GM21367 (cell line): ENCODE measurements around the gene IFNA10.
A peak's percentile ranks its signal among the peaks of the same experiment; 100 is the strongest.
"Not testable (repeated sequence)": the region's sequence is repeated elsewhere in the genome, so short reads cannot be mapped to it uniquely, and the experiment has no call there.

Source experiments
- ATAC-seq: cut with Tn5 transposase; IDR thresholded peaks from one replicate; pipeline ENCODE4 v1.9.1; 2021; ENCODE audit not compliant: unreplicated experiment

The IFNA10 gene

DNA sequence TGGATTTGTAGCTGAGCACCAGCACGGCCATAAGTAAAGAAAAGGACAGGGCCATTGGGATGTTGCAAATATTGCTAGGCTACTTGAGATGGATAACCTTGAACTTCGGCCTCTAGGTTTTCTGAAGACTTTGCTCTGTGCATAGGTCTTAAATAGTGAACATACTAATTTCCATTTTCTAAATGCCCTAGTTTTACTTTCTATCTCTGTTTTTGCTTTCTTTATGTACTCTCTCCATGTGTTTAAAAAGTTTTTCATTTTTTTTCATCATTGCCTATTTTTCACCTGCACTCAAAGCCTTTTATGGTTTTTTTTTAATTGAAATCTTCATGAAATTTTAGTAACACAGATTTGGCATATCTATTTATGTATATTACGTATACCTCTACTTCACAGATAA, at the start of gene IFNA10:
IFNA10 (minus strand) TSS at position 101 of the 400 bp plus-strand sequence; CDS start at position 55, 46 bp downstream.
- ATAC-seq, result not testable (repeated sequence)

- no peak for ATAC-seq
These were observed 48.7 kb upstream of the IFNA10 start for GRCh38 chr9:21255538-21256212.

- peak; percentile 72 for ATAC-seq
These were observed 46.0 kb upstream of the IFNA10 start for GRCh38 chr9:21252721-21253547.

GRCh38 chr9:21251638-21252037, 44.7 kb upstream of the IFNA10 start:
- no peak for ATAC-seq

DNA sequence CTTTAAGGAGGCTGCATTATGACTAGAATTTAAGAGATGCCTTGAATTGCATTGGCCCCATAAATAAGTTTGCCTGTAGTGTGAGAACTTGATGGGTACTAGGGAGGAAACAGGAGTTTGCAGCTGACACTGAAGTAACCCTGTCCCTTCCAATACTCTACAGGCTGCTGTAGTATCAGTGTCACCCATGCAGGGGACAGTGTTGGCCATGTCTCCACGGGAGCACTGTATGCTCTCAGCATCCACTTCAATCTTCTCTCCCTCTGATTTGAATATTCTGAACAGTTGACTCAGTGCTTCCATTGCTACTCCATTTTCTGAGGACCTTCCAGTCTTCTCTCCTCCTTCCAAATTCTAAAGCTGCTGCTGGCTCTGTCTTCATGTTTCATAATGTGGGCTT, 44.2 kb upstream of the IFNA10 start:
- no peak for ATAC-seq

DNA sequence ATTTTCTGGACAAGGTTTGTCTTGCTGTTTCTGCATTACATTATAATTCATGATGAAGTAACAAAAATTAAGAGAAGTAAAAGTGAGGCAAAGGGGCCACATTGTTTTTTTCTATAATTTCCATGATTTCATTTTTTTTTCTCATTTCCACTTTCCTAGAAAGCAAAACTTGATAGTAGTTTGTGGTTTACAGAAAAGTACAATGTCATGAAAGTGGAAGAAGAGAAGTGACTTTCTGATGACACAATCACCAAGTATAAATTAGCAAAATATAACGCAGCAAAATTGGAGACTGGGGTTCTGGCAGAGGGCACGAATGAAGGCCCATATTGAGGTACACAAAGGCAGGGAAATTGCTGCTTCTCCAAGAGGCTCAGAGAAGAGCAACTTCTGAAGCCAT, 37.9 kb upstream of the IFNA10 start:
- ATAC-seq, result no peak

DNA sequence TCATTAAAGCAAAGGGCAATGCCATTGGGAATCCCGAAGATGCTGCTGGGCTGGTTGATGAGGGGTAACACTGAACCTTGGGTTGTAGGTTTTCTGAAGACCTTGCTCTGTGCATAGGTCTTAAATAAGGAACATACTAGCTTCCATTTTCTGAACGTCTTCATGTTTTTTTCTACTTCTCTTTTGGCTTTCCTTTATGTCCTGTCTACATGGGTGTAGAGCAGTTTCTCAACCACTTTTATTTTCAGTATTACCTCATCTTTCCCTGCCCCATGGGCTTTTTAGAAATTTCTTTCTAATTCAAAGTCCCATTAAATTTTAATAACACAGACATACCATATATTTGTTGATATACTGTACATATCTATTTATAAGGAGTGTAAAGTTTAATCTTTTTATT, 33.0 kb upstream of the IFNA10 start, which contains the start of gene IFNA14:
IFNA14 (minus strand) TSS at position 95 of the 400 bp plus-strand sequence; CDS start at position 25, 70 bp downstream.
- no peak for ATAC-seq

- not testable (repeated sequence) for ATAC-seq
These were observed 29.4 kb upstream of the IFNA10 start for GRCh38 chr9:21236360-21236714.

DNA sequence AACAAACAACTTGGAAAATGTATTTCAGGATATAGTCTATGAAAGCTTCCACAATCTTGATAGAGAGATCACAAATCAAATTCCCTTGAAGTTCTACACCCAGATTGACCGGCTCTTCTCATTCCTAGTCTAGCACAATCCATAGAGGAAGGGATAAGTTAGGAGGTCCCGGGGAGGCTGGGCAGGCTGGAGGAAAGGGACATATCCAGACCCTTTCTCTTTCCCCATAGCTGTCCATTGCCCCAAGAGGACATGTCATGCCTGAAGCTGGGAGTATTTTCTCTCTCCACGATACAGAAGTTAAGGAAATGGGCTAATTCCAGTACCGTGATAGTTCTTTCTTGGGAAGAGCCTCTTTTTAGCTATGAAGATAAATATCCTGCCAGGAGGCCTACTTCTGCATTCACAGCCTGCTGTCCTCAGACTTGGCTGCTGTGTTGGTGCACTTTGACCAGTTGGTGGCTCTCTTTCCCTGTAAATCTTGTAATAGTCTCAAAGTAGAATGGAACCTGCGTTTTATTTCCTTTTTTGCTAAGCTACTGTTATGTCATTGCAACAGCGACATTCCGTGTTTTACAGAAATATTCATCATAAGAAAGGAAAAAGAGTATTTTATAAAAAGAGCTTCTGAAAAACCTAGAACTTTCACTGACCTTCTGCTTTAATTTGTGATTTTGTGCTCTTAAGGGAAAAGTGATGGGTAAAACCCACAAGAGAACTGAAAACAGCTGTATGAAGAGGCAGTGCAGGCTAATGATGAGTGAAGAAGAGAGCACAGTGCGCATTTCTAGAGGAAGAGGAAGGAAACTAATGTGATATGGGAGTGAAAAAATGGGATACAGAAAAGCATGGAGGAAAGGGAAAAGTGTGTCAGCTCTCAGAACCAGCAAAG, 28.8 kb upstream of the IFNA10 start:
- ATAC-seq, result peak; percentile 82

GRCh38 chr9:21234153-21234687, 27.3 kb upstream of the IFNA10 start:
- ATAC-seq, result no peak

- no peak for ATAC-seq
These were observed 26.3 kb upstream of the IFNA10 start for GRCh38 chr9:21233258-21233657.

GRCh38 chr9:21228122-21228521, 21.2 kb upstream of the IFNA10 start, which contains the start of gene IFNA17:
Gene IFNA17 (minus strand): TSS chr9:21228222. CDS start chr9:21228173, 49 bp downstream.
- no peak for ATAC-seq

GRCh38 chr9:21217211-21217610, 10.3 kb upstream of the IFNA10 start, which contains the start of gene IFNA16:
Gene IFNA16 (minus strand): TSS chr9:21217311. CDS start chr9:21217305, 6 bp downstream.
- not testable (repeated sequence) for ATAC-seq

DNA sequence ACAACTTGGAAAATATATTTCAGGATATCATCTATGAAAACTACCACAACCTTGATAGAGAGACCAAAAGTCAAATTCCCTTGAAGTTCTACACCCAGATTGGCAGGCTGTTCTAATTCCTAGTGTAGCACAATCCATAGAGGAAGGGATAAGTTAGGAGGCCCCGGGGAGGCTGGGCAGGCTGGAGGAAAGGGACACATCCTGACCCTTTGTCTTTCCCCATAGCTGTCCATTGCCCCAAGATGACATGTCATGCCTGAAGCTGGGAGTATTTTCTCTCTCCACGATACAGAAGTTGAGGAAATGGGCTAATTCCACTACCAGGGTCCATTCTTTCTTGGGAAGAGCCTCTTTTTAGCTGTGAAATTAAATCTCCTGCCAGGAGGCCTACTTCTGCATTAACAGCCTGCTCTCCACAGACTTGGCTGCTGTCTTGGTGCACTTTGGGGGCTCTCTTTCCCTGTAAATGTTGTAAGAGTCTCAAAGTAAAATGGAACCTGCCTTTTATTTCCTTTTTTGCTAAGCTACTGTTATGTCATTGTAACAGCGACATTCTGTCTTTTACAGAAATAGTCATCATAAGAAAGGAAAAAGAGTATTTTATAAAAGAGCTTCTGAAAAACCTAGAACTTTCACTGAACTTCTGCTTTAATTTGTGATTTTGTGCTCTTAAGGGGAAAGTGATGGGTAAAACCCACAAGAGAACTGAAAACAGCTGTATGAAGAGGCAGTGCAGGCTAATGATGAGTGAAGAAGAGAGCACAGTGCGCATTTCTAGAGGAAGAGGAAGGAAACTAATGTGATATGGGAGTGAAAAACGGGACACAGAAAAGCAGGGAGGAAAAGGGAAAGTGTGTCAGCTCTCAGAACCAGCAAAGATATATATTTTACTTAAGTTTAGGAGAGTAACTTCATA, 6.7 kb upstream of the IFNA10 start:
- ATAC-seq, result peak; percentile 74

DNA sequence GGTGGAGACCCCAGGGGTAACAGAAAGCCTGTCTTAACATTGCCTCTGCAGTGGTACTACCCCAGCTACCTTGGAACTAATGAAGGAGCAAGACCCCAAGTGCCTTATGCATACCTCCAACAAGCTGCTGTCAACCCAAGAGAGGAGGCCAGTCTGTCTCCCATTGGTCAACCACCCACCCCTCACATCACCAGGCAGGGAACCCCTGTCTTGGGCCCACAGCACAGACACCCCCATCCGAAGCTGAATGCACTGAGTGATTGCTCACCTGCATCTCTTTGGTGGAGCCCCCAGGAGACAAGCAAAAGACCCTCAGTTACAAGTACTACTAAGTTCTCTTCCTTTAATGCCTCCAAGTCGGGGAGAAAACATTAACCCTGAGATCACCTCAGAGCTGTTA, 5.2 kb upstream of the IFNA10 start:
- not testable (repeated sequence) for ATAC-seq

GRCh38 chr9:21210782-21211181, 3.8 kb upstream of the IFNA10 start:
- ATAC-seq, result not testable (repeated sequence)

DNA sequence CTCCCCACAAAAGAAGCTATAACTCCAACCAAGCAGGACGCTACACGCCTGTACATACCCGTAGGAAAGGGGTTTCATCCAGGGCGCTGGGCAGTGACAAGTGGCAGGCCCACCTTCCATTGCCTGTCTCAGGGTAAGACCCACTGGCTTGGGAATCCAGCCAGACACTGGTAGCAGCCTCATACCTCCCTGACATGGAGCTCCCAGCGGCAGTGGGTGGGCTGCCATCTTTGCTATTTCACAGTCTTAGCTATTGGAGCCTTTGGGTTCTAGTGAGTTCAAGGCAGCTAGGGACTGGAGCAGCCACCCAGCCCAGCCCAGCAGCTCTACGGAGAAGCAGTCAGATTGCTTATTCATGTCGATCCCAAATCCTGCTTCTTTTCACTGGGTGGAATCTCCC, 3.4 kb upstream of the IFNA10 start:
- ATAC-seq, result no peak

- ATAC-seq, result no peak
These were observed 1.7 kb downstream of the IFNA10 start for GRCh38 chr9:21205204-21205603.

- not testable (repeated sequence) for ATAC-seq
These were observed 4.8 kb downstream of the IFNA10 start, which contains the start of gene IFNA7 for GRCh38 chr9:21202105-21202504. Gene IFNA7 (minus strand): TSS chr9:21202205. CDS start chr9:21202165, 40 bp downstream.
